Measurements from ENCODE around the gene SLC6A13. TPM values are rescaled to one million over a fixed set of nuclear protein-coding genes. Genes with fewer than 3 reads are reported as not detected.
"Not testable (repeated sequence)": the region's sequence is repeated elsewhere in the genome, so short reads cannot be mapped to it uniquely, and the experiment has no call there.

SLC6A13 gene
- total RNA-seq, 1 donor from 2014 or later, result not detected

DNA sequence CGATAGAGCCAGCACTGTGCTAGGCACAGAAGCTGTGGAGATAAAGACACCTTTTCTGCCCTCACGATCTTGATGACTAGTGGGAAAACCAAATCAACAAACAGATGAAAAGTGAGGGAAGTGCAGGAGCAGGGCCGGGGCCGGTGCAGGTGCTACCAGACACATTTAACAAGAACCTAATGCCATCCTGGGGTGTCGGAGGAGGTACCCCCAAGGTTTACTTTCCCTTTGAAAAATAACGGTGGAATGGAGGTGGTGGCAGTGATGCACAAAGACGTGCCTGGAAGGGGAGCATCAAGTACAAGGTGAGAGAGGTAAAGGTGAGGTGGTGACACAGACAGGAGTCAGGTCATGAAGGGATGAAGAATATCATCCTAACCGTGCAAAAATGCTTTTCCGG lies 22.1 kb downstream of the SLC6A13 start:
- DNase-seq (ENCODE audit: low read depth), result no peak
- no peak overlapping the region for H3K4me3 ChIP-seq (ENCODE audit: low read depth, low read length)
- H3K36me3 ChIP-seq (ENCODE audit: control insufficient read depth, insufficient read depth, low read length), result no peaks in the 10 kb centered on the region
- H3K27me3 ChIP-seq (ENCODE audit: control insufficient read depth, insufficient read depth, low read length), result no peaks in the 10 kb centered on the region
- TF ChIP-seq, protein P1, sequence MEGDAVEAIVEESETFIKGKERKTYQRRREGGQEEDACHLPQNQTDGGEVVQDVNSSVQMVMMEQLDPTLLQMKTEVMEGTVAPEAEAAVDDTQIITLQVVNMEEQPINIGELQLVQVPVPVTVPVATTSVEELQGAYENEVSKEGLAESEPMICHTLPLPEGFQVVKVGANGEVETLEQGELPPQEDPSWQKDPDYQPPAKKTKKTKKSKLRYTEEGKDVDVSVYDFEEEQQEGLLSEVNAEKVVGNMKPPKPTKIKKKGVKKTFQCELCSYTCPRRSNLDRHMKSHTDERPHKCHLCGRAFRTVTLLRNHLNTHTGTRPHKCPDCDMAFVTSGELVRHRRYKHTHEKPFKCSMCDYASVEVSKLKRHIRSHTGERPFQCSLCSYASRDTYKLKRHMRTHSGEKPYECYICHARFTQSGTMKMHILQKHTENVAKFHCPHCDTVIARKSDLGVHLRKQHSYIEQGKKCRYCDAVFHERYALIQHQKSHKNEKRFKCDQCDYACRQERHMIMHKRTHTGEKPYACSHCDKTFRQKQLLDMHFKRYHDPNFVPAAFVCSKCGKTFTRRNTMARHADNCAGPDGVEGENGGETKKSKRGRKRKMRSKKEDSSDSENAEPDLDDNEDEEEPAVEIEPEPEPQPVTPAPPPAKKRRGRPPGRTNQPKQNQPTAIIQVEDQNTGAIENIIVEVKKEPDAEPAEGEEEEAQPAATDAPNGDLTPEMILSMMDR (IDR thresholded peaks at IDR 0.05; ENCODE audit: insufficient read depth, low read length, poor library complexity, severe bottlenecking), result no peak

DNA sequence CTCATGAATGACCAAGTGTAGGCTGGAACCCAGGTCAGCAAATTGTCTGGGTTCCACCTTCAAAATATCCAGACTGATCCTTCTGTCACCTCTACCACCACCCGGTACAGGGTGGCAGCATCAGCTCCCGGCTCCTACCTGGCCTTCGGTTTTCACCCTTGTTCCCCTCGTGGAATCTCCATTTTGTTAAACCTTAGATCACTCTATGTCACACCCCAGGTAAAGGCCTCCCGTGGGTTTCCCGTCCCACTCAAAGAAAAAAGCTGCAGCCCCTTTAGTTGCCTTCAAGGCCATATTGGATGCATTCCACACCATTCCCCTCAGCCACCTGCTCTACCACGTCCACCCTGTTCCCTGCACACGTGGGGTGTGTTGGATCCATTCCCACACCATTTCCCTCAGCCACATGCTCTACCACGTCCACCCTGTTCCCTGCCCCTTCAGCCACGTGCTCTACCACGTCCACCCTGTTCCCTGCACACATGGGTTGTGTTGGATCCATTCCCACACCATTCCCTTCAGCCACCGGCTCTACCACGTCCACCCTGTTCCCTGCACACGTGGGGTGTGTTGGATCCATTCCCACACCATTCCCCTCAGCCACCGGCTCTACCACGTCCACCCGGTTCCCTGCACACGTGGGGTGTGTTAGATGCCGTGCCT lies 23.8 kb downstream of the SLC6A13 start:
- Histone ChIP-seq H3K27me3 (ENCODE audit: control insufficient read depth, insufficient read depth, low read length) (peaks cover under 1% of the 10 kb centered on the region), H3K36me3 (ENCODE audit: control insufficient read depth, insufficient read depth, low read length) (no peaks in the 10 kb centered on the region), H3K4me3 (ENCODE audit: low read depth, low read length) (no peak overlapping the region)
- DNase-seq (ENCODE audit: low read depth), result no peak
- TF ChIP-seq, protein P1 (IDR thresholded peaks at IDR 0.05; ENCODE audit: insufficient read depth, low read length, poor library complexity, severe bottlenecking), result no peak

DNA sequence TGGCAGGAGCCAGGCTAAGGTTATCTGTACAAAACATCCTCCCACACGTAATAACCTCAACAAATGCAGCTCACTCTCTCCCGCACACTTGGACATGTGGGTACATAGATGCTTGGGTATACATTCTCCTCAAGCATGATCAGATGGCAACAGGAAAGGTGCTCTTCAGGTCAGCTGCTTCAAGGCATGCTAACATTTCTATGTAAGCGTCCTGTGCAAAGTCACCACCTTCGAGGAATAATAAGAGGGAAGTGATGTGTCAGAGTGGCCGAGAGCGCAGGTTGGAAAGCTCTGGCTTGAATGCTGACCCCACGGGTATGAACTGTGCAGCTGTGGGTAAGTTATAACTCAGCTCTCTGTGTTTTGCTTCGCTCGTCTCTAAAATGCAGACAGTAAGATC lies 24.5 kb downstream of the SLC6A13 start:
- Histone ChIP-seq H3K27me3 (ENCODE audit: control insufficient read depth, insufficient read depth, low read length) (peaks cover 6% of the 10 kb centered on the region), H3K36me3 (ENCODE audit: control insufficient read depth, insufficient read depth, low read length) (no peaks in the 10 kb centered on the region), H3K4me3 (ENCODE audit: low read depth, low read length) (no peak overlapping the region)
- TF ChIP-seq, protein P1 (IDR thresholded peaks at IDR 0.05; ENCODE audit: insufficient read depth, low read length, poor library complexity, severe bottlenecking), result no peak
- DNase-seq (ENCODE audit: low read depth), result no peak

DNA sequence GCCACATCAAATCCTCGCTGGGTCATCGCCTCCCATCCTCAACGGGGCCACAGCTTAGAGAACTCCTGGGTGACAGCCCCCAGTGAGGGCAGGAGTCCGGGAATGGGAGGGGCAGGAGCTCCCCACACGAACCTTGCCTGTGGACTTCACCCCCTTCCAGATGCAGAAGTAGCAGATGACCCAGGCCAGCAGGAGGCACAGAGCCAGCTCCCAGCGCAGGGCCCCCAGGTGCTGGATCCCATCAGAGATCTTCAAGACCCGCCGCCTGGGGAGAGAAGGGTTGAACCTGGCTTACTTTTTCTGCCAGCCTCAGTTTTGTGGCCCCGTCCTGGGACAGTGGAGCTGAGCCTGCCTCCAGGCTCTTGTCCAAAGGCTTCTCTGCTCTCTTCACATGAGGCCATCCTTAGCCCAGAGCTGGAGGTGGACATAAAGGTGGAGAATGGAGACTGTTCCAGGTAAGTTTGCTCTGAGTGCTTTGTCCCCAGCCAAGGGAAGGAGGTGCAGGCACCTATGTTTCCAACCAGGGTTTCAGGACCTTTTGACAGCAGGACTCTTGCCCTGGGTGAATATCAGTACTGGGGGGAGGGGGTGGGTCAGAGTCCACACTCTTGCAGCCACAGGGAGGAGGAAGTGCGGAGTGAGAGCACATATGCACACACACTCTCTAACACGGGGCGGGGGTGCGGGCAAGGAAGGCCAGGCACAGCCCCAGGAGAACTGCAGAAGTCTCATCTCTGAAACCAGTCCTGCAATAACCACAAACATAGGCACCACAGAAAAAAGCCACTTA lies 25.4 kb downstream of the SLC6A13 start:
- DNase-seq (ENCODE audit: low read depth), result no peak
- TF ChIP-seq, protein P1 (IDR thresholded peaks at IDR 0.05; ENCODE audit: insufficient read depth, low read length, poor library complexity, severe bottlenecking), result no peak
- Histone ChIP-seq H3K27me3 (ENCODE audit: control insufficient read depth, insufficient read depth, low read length) (peaks cover 11% of the 10 kb centered on the region), H3K36me3 (ENCODE audit: control insufficient read depth, insufficient read depth, low read length) (no peaks in the 10 kb centered on the region), H3K4me3 (ENCODE audit: low read depth, low read length) (no peak overlapping the region)

DNA sequence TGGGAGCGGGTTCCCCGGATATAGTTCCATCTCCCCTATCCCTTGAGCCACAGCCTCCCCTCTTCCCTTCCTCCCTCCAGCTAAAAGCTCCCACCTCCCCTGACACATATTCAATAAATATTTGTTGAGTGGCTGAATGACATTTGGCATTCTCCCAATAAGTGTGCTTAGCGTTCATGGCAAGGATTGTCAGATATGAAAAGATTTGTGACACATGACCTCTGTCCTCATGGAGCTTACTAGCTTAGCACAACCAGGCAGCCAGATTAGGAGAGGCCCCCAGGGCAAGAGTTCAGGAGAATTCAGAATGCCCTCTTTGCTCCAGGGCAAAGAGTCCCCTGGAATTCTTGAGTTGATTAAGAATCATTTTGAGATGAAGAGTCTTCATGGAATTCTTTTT lies 26.2 kb downstream of the SLC6A13 start:
- no peak for DNase-seq (ENCODE audit: low read depth)
- H3K4me3 ChIP-seq (ENCODE audit: low read depth, low read length), result no peak overlapping the region
- TF ChIP-seq, protein P1 (IDR thresholded peaks at IDR 0.05; ENCODE audit: insufficient read depth, low read length, poor library complexity, severe bottlenecking), result no peak
- H3K36me3 ChIP-seq (ENCODE audit: control insufficient read depth, insufficient read depth, low read length), result no peaks in the 10 kb centered on the region
- H3K27me3 ChIP-seq (ENCODE audit: control insufficient read depth, insufficient read depth, low read length), result peaks cover 15% of the 10 kb centered on the region

DNA sequence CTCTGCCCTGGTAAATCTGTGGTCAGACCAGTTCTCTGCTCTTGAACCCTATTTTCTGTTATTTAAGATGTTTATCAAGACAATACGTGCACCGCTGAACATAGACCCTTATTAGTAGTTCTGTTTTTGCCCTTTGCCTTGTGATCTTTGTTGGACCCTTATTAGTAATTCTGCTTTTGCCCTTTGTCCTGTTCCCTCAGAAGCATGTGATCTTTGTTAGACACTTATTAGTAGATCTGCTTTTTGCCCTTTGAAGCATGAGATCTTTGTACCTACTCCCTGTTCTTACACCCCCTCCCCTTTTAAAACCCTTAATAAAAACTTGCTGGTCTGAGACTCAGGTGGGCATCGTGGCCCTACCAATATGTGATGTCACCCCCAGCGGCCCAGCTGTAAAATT lies 26.7 kb downstream of the SLC6A13 start:
- H3K4me3 ChIP-seq (ENCODE audit: low read depth, low read length); H3K36me3 ChIP-seq (ENCODE audit: control insufficient read depth, insufficient read depth, low read length): not testable (repeated sequence)

More for the DNA sequence above, 26.7 kb downstream of the SLC6A13 start:
- not testable (repeated sequence) for DNase-seq (ENCODE audit: low read depth)
- peaks cover 20% of the 10 kb centered on the region for H3K27me3 ChIP-seq (ENCODE audit: control insufficient read depth, insufficient read depth, low read length)
